Jurkat, Clone E6-1 (cell line): ENCODE data around the gene RWDD1.
"Not testable (repeated sequence)": the region's sequence is repeated elsewhere in the genome, so short reads cannot be mapped to it uniquely, and the experiment has no call there.

Source experiments
- DNase-seq: peaks from one replicate; pipeline ENCODE4 v3.0.0-alpha.2; 2011; ENCODE audit warnings: low read depth, low spot score
- H3K4me3 ChIP-seq: 2 replicates; pipeline ENCODE4 v1.5.1; 2011; ENCODE audit warnings: mild to moderate bottlenecking, low read length, control low read depth, moderate library complexity

Gene RWDD1

GRCh38 chr6:116586738-116587137 is 15.4 kb downstream of the RWDD1 start:
- H3K4me3 ChIP-seq = no peak overlapping the region
- no peak for DNase-seq

- DNase-seq = no peak
- H3K4me3 ChIP-seq = no peak overlapping the region
These were observed 23.9 kb downstream of the RWDD1 start for GRCh38 chr6:116595247-116595646.

GRCh38 chr6:116596815-116597214 is 25.5 kb downstream of the RWDD1 start:
- H3K4me3 ChIP-seq = no peak overlapping the region
- no peak for DNase-seq

- not testable (repeated sequence) for H3K4me3 ChIP-seq, DNase-seq
These were observed 32.6 kb downstream of the RWDD1 start for GRCh38 chr6:116603916-116604315.

- not testable (repeated sequence) for H3K4me3 ChIP-seq, DNase-seq
These were observed 33.6 kb downstream of the RWDD1 start for GRCh38 chr6:116604868-116605267.

GRCh38 chr6:116605935-116606334 is 34.6 kb downstream of the RWDD1 start:
- H3K4me3 ChIP-seq = no peak overlapping the region
- DNase-seq = no peak

- H3K4me3 ChIP-seq = no peak overlapping the region
- DNase-seq = no peak
These were observed 39.8 kb downstream of the RWDD1 start for GRCh38 chr6:116611056-116611455.

- H3K4me3 ChIP-seq = peak within 1 kb of the TSS; percentile 53
- peak; percentile 78 for DNase-seq
These were observed 44.8 kb downstream of the RWDD1 start, which contains the start of gene RSPH4A for GRCh38 chr6:116615937-116616736. Gene RSPH4A, plus strand, starts transcription at chr6:116616479. Its CDS starts 145 bp downstream, at chr6:116616624.

GRCh38 chr6:116616737-116617053 is 45.4 kb downstream of the RWDD1 start:
- peak overlapping the region; percentile 53; the same call in 1 of the 2 replicates for H3K4me3 ChIP-seq
- no peak for DNase-seq

- H3K4me3 ChIP-seq = no peak overlapping the region
- DNase-seq = no peak
These were observed 52.9 kb downstream of the RWDD1 start for GRCh38 chr6:116624036-116624805.

- no peak for DNase-seq
- no peak overlapping the region for H3K4me3 ChIP-seq
These were observed 54.6 kb downstream of the RWDD1 start for GRCh38 chr6:116625872-116626271.

- DNase-seq = no peak
- H3K4me3 ChIP-seq = no peak overlapping the region
These were observed 58.3 kb downstream of the RWDD1 start for GRCh38 chr6:116629563-116629981.

GRCh38 chr6:116631379-116631990 is 60.2 kb downstream of the RWDD1 start:
- DNase-seq = no peak
- no peak overlapping the region for H3K4me3 ChIP-seq

- peak; percentile 43 for DNase-seq
- H3K4me3 ChIP-seq = no peak overlapping the region
These were observed 62.4 kb downstream of the RWDD1 start for GRCh38 chr6:116633685-116634084.
